Stimulated activated CD4-positive, alpha-beta T cell treated with anti-CD3 and anti-CD28 coated beads, Interleukin-12 subunit alpha, Interleukin-12 subunit beta, amount 100 ng/mL, for 48 hours (primary cell): ENCODE measurements around the gene PLEKHM3.
"Not testable (repeated sequence)": the region's sequence is repeated elsewhere in the genome, so short reads cannot be mapped to it uniquely, and the experiment has no call there.

Experiments
- DNase-seq, 3 donors: peaks; one replicate each; pipeline ENCODE4 v3.0.0-alpha.2; 2020; ENCODE audit warnings: low read depth in 2 of 3, low spot score in 1 of 3

Gene PLEKHM3

DNA sequence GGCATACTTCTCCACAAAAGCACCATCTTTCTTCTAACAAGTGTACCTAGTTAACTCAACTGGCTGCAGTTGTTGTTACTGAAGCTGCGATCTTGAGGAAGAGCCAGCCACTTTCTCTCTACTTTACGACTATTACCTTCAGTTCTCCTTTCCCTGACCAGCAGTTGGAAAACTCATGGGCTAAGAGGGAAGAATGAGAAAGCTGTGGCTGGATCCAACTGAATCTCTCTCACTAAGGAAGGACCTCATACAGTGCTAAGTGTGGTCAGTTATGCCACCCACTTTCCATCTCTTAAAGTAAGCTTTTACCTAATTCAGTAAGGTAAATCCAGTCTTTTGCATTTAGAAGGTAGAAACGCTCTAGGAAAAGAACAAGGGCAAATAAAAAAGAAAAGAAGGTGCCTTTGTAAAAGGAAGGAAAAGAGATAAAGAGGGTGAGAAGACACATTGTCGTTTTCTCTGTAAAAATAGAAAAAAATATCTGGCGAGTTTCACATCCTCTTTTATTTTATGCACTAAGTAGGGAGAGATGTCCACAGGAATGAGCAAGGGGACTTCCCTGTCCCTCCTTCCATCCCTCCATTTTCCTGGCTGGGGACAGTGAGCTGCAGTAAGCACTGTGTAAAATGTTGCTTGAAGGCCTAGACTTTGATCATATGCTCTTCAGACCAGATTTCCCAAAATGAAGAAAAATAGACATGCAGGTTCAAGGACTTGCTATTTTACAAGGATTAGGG lies 73.4 kb downstream of the PLEKHM3 start:
- no peak for DNase-seq

DNA sequence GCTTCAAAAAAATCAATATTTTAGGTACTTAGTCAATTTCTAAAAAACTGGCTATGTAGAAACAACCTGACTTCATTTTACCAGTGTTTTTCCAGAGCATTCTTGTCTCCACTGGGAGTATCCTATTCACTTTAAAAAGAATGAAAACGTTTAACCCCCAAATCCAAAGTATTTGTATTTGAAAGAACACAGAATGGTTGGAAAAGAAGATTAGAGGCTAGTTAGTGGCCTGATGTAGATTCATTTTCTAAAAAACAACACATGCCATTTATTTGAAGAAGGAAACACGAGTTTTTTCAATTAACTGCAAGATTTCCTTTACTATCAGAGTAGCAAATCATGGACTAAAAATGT lies 74.6 kb downstream of the PLEKHM3 start:
- no peak for DNase-seq

DNA sequence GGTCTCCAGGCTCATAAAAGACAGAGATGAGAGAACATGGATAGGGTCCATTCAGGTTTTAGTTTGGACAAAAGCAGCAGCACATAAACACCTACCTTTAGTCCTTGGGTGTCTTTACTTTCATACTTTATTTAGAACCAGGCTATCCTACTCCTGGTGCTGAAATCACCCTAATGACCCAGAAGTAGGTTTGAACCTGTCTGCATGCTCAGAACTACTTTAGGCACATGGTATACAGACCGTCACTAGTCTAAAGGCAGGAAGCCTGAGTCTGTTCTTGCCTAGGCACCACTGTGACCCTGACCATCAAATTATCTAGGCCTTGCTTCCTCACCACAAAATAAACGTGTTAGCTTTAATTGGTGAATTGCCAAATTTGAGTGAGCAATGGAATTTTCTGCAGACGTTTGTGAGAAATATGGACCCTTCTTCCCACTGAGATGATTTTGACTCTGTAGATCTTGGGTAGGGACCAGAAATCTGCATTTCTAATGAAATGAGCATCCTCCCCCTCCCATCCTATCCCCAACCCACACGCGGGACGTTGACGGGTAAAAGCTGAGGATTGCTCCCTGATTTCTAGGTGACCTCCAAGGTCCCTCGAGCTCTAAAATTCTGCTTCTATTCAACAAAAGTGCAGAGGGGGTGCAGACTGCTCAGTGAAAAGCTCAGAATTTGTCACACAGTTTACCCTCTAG lies 75.1 kb downstream of the PLEKHM3 start:
- no peak for DNase-seq

DNA sequence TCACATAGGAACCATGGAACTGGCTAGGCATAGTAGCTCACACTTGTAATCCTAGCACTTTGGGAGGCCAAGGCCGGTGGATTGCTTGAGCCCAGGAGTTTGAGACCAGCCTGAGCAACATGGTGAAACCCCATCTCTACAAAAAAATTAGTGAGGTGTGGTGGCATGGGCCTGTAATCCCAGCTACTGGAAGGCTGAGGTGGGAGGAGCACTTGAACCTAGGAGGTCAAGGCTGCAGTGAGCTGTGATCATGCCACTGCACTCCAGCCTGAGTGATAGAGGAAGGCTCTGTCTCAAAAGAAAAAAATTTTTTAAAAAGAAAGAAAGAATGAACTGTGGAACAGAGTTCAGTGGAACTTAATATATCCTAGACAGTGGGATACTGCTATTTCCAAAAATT lies 76.1 kb downstream of the PLEKHM3 start:
- DNase-seq, result not testable (repeated sequence)

DNA sequence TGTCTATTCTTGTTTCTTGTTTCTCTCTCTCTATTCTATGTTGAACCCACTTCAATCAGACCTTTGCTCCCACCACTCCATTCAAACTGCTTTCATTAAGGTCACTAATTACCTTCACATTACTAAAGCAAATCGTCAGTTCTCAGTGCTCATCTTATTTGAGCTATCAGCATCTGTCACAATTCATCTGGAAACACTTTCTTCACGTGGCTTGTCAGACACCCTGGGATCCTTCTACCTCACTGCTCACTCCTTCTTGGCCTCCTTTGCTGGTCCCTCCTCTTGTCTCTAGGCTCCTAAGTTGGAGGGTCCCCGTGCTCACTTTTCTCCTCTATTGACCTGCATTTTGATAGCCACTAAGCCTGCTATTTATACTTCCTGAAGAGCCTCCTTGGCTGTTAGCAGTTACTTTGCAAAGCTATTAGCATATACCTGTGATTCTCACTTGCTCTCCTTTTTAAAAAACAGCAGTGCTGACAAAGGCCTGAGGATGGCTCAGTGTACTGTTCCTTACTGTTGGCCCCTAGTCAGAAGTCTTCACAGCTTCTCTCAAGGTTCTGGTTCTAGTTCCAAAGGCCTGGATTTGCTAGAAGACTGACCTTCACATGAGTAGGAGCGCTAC lies 80.2 kb downstream of the PLEKHM3 start:
- DNase-seq, result no peak

DNA sequence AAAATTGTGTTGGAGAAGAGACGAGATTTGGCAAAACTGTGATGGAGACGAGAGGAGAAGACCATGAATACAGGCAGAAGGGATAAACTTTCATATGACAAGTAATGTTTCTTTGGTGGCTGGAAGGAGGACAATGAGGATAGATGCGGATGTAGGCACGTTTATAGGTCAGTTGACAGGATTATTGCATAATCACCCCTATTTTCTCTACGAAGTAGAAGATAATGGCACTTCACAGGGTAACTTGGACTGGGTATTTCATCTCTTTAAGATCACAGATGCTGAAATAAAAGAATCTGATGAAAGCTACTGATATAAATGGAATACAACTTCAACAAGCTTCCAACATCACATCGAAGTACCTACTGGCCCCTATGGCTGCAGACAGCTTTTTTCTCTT lies 81.0 kb downstream of the PLEKHM3 start:
- DNase-seq, result no peak

DNA sequence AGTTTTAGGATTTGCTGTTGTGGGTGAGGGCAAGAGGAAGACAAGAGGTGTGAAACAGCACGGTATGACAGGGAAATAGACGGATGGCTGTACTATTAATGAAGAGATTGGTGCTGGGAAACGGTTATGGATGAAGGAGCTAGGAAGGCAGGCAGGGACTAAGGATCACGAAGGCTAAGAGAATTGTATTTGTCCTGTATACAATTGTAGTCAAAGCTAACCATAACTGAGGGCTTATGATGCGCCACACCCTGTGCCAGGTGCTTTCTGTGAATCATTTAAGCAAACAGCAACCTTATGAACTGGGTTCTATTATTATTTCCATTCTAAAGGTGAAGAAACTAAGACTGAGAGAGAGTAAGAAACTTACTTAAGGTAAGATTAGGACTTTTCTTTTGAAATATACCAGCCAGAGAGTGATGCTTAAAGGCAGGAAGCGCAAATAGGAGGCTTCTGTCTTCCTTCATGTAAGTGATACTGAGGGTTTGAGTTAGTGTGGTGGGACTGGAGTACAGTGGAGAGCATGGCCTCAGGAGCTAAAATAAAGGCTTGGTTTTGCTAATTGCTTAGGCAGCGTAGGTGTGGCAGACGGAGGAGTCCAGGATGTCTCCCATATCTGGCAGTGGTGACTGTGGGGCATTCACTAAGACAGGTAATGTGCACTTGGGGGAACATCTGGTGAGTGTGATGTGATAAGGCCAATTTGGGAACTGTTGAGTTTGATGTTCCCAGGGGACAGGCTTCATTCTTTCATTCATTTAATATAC lies 85.8 kb downstream of the PLEKHM3 start:
- DNase-seq, result no peak

DNA sequence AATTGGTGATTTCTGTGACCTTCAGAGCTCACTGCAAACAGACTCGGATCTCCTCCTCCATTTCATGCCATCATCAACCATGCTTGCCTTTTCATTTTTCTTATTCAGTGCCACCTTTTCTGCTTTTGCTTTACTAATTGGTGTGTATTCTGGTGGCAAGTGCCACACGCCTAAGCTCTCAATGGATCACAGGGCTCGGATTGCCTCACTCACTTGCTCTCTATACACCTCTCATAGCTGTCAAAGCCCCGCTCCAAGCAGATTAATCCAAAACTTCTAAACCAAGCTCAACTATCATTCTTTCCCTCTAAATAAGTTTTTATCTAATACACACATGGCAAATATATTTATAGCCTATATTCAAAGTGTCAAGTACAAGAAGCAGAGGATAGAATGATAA lies 86.4 kb downstream of the PLEKHM3 start:
- no peak for DNase-seq

DNA sequence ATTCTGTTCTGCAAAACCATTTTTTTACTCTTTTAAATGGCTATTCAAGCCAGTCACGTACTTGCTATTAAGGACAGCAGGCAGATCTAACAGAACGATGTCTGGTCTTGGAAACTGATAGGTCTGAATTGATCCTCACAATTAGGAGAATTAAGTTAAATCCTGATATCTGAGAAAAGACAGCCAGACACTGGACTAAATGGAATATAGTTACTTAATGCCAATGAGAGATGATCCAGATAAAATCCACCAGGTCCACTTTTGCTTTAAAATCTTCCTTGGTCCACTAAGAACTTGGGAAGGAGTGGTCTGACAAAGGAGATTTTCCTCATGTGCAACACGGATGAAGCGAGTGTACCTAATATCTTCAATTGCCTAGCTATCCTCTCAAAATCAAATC lies 86.9 kb downstream of the PLEKHM3 start:
- DNase-seq, result no peak

DNA sequence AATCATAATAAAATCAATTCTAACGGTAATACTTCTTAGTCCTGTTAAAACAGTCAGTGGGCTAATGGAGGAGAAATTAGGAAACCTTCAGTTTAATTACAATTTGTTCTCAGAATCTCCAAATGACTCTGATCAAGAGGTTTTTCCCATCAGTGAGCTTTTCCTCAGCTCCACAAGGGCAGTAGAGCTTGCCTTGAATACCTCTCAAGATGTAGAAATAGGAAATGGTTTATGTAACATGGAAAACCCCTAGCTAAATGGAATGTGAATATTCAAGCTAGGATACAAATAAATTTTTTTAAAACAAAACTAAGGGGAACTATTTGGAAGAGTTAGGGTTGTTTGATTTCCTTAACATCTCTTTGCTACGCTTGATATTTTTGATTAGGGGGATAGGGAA lies 87.5 kb downstream of the PLEKHM3 start:
- no peak for DNase-seq

DNA sequence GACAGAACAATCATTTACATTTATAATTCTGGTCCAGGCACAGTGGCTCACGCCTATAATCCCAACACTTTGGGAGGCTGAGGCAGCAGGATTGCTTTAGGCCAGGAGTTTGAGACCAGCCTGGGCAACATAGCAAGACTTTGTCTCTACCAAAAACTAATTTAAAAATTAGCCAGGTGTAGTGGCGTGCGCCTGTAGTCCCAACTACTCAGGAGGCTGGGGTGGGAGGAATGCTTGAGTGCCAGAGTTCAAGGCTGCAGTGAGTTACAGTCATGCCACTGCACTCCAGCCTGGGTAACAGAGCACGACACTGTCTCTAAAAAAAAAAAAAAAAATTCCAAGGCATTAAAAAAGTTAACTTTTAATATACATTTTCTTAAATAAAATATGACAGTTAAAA lies 88.1 kb downstream of the PLEKHM3 start:
- no peak for DNase-seq

DNA sequence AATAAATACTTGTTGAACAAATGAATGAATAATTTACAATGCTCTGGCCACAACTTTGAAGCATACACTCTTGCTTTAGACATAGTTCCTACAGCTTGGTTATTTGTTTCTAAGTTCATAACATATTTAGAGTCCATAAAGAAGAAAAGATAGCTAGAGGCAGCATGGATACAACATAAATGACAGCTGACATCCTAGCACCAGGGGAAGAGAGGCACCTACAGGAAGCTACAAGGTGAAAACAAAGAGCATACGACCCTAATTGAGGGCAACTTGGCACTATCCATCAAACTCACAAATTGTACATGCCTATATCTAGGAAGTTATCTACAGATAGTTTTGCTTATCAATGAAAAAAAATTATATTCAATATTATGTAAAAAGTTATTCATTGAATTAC lies 88.9 kb downstream of the PLEKHM3 start:
- DNase-seq, result no peak

DNA sequence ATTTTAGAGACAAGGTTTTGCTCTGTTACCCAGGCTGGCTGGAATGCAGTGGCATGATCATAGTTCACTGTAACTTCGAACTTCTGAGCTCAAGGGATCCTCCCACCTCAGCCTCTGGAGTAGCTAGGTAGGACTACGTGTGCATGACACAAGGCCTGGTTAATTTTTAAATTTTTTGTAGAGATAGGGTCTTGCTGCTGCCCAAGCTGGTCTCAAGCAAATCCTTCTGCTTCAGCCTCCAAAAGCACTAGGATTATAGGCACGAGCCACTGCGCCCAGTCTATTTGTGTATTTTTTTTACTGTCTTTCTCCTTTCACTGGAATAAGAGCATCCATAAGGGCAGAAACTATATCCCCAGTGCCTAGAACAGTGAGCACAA lies 89.3 kb downstream of the PLEKHM3 start:
- no peak for DNase-seq

DNA sequence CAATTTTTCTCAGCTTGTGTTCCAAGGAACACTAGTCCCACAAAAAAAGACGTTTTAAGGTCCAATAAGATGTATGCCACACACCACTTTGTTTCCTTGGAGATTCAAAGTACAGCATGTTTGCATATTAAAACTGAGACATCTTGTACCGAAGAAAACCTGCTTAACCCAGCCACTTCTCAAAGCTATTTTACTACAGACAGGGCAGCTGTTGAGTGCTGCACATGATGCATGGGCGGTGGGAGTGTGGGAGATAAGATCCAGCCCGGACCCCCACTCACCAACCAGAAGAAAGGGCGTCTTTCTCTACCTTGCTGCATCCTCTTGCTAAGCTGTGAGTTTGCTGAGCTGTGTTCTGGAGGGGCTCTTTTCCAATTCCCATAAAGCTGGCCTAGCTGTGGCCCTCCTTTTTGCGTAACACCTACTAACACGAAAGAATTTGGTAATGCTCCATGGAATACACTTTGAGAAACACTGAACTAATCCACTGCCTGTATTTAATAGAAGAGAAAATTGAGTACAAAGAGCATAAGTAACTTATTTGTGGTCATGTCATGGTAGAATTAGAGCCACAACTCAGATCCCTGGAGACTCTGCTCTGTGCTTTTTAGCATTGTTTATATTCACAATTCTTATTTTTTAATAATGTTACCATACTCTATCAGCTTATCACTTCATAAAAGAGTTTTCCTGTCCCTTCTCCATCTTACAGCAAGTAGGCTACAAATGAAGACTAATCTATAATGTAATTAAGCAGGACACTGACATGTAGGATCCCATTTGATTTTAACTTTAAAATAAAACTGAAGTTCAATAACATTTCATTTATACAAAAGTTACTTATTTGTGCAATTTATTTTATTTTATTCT lies 90.0 kb downstream of the PLEKHM3 start:
- no peak for DNase-seq

DNA sequence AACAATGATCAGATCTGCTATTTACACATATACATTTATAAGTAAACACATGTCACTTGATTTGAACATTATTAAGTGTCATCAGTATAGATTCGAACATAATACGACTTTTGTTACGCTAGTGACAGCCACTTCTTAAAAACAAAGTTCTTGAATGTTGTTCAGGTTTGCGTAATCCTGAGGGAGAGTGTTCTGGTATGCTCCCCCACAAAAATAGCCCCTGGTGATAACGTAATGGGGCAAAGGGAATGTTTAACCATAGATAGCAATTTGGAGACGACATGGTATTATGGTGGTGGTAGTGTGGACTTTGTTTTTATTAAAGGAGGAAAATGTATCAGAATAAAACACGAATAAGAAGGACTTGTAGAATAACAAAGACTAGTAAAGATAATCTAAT lies 90.6 kb downstream of the PLEKHM3 start:
- DNase-seq, result no peak

DNA sequence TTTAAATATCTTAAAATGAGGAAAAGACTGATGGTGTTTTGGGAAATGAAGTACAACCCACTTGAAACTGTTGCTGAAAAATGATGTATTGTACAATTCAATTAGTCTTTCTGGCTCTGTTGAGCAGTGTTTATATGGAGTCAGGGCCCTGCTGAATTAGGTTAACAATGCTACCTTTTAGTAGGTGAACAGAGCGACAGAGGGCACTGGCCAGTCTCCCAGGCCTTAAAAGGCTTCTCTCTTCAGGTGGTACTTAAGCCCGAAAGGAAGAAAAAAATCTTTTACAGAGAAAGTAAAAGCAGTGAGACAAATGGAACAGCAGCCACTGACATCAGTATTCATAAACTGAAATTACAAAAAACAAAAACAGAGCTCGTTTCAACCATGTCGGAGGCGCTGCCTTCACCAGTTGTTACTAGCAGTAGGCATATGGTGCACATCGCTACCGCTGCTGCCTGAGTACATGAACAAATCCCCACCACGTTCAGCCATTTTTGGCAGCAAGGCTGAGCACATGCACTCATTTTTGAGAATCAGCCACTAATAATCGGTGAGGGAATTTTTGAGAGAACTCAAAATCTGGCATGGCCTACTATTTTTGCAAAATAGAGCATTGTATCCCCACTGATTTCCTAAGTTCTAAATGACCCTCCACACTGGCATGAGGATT lies 91.8 kb downstream of the PLEKHM3 start:
- no peak for DNase-seq

DNA sequence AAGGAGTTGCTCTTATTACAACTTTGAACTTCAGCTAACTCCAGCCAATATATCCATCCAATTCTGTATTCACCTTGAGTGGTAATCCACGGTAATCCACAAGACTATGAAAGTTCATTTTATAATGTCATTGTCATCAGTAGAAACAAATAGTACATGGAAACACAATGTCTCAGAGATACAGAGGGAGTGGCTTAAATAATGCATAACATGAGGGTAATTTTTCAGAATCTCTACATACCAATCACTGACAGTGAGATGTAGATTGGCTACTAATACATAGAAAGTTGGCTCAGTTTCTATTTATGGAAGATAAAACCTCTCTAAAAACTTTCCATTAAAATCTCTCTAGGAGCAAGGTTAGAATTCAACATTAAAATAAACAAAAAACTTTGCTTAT lies 93.2 kb downstream of the PLEKHM3 start:
- DNase-seq, result no peak

DNA sequence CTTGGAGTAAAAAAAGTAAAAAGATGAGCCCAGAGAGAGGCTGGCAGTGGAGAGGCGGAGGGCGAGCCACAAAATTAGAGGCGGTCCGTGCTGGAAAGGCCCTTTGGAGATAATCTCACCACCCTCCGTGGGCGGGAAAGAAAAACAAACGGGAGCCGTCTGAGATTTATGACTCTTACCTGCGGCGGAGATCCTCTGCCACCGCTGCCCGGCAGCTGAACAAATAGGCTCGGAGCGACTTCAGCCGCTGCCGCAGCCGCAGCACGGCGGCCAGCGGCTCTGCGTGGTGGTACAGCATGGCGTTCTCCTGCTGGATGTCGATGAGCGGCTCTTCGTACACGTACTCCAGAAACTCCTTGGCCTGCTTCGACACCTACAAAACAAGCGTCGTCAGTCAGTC lies 94.6 kb downstream of the PLEKHM3 start:
- DNase-seq, result no peak

DNA sequence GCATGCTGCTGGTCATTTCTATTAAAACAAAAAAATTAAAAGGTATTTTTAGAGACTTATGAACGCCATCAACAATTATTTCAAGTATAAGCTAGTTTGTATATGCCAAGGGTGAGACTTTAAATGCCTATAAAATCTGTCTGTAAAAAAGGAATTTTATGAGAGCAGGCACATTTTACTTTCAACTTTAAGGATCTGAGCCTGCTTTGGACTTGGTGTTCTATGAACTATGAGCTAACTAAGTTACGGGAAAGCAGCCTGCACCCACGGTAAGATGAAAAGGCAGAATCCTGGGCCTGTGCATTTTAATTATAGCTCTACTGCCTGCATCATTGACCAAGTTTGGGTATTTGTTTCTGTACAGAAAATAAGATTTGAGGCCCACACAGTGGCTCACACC lies 95.4 kb downstream of the PLEKHM3 start:
- DNase-seq, result no peak

DNA sequence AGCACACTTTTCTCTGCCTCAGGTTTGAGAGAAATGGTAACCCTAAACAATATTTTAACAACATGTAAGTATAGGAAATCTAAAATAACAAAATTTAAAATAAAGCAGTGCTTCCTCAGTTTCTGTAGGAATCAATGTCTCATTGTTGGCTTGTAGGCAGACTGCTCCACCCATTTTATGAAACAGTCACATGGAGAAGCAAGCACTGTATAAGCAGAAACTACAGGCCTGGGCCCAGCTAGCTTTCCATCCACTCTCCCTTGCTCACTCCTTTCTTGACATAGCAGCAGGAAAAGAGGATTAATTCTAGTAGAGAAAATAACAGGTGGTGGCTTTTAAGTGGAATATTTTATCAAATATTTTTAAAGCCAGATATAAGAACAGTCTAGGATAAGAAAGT lies 97.2 kb downstream of the PLEKHM3 start:
- DNase-seq, result no peak

DNA sequence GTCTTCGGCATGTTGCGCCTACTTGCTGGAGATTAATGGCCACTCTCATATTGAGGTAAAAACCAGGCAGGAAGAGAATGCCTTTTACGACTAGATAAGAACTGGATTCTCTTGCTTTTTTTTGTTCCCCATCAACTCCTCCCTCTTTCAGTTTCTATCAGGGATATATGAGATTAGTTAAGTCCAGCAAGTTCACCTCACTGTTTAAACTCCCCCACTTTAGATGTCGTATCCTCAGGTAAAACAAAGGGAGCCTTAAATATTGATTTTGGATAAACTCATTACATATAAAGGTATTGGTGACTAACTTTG lies 98.4 kb downstream of the PLEKHM3 start:
- DNase-seq, result no peak
